GM21717 (cell line): Measurements from ENCODE around the gene CPED1.
A peak's percentile ranks its signal among the peaks of the same experiment; 100 is the strongest.
"Not testable (repeated sequence)": the region's sequence is repeated elsewhere in the genome, so short reads cannot be mapped to it uniquely, and the experiment has no call there.

Experiments used
- ATAC-seq: cut with Tn5 transposase; IDR thresholded peaks from one replicate; pipeline ENCODE4 v1.9.1; 2021; ENCODE audit warnings: mild to moderate bottlenecking, moderate library complexity; ENCODE audit not compliant: unreplicated experiment

Gene CPED1

DNA sequence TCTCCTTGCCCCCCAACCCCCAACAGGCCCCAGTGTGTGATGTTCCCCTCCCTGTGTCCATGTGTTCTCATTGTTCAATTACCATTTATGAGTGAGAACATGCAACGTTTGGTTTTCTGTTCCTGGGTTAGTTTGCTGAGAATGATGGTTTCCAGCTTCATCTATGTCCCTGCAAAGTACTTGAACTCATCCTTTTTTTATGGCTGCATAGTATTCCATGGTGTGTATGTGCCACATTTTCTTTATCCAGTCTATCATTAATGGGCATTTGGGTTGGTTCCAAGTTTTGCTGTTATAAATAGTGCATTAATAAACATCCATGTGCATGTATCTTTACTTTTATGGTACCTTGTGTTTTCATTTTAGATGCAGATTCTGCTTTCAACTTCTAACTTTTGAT lies 136.9 kb downstream of the CPED1 start:
- not testable (repeated sequence) for ATAC-seq

- ATAC-seq = no peak
These were observed 137.7 kb downstream of the CPED1 start for GRCh38 chr7:121126201-121126600.

DNA sequence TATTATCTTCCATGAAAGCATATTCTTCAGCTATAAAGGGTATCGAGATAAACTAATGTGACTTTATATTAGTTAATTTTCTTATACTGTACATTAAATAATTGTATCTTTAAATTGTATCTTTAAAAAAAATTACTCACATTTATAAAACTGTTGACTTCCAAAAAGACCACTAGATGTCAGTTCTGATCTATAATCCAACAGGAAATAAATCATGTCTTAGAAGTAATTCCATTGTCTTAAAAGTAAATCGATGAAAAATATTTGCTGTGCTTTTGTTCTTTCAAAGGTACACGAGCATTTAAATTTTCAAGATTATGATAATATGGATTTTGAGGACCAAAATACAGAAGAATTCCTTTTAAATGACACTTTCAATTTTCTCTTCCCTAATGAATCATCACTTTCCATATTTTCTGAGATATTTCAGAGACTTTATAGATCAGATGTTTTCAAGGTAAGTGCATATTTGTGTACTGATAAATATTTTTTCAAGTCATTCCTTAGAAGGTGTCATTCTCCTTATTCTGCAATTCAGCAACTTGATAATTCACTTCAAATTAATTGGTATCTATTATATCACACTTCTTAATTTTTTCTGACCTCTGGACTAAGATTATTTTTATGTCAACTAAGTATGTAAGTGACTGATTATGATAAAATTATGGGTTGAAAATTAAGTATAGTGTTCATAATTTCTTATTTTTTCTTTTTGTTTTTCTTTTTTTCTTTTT lies 138.5 kb downstream of the CPED1 start:
- no peak for ATAC-seq

- ATAC-seq = no peak
These were observed 144.4 kb downstream of the CPED1 start for GRCh38 chr7:121132940-121133339.

- no peak for ATAC-seq
These were observed 144.9 kb downstream of the CPED1 start for GRCh38 chr7:121133444-121133843.

DNA sequence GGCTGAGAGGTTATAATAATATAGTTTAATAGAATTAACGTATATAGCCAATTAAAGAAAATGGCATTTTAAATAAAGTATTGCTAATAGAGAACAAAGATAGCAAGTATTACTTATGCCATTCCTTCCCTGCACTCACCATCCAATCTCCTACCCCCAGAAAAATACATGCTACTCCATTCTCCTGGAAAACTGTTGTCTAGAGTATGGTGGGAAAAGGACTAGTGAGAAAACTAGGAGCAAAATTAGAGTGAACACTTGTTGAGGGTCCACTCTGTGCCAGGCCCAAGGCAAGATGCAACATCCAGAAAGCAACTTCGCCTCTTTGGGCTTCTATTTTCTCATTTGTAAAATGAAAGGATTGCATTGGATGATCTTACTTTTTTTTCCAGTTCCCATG lies 149.1 kb downstream of the CPED1 start:
- no peak for ATAC-seq

DNA sequence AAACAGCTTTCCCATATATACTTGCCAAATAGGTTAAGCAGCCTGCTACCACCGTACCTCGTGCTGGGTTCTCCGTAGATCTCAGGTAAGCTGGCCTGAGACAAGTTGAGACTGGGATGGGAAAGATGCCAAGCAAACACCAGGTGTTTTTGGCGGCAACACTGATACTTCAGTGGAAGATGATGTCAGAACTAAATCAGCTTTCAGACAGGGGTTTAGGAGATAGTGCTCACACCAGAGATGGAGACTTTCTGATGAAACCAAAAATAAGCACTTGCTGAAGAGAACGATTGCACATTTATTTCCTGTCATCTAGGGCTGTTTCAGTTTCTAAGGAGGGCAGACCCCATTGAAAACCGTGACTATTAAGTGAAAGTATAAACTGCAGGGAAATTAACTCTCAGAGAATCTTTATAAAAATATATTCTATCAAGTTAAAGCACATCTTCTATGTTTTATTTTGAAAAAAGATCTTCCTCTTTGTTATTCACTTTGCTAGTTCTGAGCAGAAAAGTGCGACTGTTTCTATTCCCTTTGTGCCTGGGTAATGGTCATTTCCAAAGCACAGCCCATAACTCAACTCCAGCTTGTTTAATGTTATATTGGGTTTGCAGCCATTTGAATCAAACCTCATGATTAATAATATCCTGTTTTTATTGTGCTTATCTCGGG lies 149.9 kb downstream of the CPED1 start:
- peak; percentile 100 for ATAC-seq

GRCh38 chr7:121139427-121139826 lies 150.9 kb downstream of the CPED1 start:
- no peak for ATAC-seq

DNA sequence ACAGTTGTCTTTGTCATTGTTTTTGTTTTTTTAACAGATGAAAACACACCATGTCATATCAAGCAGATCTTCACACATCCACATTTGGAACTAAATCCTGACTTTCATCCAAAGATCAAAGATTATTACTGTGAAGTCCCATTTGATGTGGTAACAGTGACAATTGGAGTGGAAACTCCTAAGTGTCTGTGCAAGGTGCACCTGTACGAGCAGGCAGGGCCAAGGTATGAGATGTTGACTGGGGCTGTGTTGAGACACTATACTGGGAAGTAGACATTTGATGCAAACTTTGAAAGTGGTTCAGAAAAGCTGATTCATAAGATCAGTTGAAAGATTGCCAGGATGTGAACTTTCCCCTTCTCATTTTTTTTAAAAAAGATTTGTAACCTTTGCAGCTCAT lies 152.3 kb downstream of the CPED1 start:
- ATAC-seq = no peak

DNA sequence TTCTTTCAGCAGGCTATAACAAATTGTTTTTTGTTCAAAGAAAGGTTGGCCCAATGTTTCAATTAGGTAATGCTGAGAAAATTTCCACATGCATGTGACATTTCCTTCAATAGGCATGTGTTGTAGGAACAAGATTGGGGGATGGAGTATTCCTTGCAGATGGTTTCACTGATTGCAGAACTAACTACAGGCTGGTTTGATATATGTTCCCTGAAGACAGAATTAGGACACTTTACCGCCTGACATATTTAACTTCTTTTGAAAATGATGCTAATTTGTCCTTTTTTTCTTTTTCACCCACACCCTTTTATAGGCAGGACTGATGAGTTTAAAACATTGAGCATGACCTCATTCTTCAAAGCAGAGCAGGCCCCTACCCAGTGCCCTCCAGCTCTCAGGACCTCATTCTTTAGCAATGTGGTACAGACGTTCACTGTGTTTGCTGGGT lies 163.3 kb downstream of the CPED1 start:
- ATAC-seq = no peak

GRCh38 chr7:121153411-121153810 lies 164.9 kb downstream of the CPED1 start:
- ATAC-seq = no peak

DNA sequence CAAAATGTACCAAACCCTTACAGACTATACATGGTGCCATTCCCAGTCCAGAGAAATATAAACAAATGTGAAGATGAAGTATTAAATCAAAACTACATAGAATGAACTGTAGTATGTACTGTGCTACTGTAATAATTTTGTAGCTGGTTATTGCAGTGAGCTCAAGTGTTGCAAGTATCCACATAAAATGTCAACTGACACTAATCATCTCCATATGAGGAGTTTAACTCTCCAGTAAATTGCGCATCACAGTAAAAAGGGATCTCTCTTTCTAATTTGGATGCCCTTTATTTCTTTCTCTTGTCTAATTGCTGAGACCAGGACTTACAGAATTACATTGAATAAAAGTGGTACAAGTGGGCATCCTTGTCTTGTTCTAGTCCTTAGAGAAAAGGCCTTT lies 165.5 kb downstream of the CPED1 start:
- no peak for ATAC-seq

GRCh38 chr7:121156825-121157224 lies 168.3 kb downstream of the CPED1 start:
- no peak for ATAC-seq

GRCh38 chr7:121157341-121157751 lies 168.8 kb downstream of the CPED1 start:
- no peak for ATAC-seq

DNA sequence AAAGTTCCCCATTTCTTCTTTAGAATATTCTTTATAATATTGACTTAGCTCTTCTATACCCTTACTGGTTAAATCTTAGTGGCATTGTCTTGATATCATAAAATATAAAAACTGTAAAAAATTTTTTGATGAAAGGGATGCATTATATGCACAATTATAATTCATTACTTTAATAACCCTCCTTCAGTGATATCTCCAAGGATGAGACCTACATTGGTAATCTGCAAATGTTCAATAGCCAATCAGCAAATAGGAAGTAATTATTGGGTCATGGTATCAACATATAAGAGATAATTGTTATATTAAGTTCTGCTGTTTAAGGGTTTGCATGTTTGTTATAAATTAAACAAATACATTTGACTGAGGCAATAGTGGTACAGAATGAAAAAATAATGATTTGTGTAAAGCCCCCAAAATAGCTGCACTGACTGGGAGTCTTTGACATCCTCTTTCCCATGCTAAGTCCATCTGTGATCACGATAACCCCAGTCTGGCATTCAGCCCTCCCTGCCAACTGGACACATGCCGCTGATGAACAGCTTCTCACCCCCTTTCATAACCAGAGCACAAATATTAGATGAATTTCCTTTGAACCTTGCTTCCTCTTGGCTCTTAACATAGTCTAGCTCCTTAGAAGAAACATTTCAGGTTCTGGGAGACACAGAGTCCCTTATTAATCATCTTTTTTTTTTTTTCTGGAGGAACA lies 169.5 kb downstream of the CPED1 start:
- ATAC-seq = no peak

DNA sequence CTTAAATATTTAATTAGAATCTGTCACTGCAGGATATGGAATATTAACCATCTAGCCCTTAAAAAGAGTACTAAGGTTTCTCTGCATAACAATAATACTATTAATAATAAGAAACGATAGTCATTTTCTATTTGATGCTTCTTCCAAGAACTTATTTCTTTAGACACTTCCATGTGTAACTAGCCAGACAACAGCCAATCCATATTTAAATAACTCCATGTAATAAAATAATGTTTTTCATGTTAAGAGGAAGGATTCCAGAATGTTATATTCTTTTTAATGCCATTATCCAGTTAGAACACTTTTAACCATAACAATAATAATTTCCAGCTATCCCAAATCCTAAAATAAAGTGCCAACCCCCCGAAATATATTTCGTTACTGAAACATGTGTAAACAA lies 170.2 kb downstream of the CPED1 start:
- no peak for ATAC-seq

DNA sequence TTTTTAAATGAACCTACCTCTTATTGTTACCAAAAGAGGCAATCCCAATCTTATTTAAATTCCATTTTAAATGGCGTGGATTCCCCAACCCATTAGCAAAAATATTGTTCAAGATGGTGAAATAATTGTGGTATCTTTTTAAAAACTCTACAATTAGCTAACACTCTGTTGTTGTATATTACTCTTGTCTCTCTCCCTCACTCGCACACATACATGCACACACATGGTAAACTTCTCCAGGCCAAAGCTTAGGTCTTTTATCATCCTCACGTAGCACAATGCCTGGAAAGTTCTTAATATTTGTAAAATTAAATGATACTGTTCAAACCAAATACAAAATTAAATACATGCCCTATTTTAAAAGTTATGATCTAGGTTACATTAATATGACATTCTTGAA lies 171.0 kb downstream of the CPED1 start:
- ATAC-seq = no peak

DNA sequence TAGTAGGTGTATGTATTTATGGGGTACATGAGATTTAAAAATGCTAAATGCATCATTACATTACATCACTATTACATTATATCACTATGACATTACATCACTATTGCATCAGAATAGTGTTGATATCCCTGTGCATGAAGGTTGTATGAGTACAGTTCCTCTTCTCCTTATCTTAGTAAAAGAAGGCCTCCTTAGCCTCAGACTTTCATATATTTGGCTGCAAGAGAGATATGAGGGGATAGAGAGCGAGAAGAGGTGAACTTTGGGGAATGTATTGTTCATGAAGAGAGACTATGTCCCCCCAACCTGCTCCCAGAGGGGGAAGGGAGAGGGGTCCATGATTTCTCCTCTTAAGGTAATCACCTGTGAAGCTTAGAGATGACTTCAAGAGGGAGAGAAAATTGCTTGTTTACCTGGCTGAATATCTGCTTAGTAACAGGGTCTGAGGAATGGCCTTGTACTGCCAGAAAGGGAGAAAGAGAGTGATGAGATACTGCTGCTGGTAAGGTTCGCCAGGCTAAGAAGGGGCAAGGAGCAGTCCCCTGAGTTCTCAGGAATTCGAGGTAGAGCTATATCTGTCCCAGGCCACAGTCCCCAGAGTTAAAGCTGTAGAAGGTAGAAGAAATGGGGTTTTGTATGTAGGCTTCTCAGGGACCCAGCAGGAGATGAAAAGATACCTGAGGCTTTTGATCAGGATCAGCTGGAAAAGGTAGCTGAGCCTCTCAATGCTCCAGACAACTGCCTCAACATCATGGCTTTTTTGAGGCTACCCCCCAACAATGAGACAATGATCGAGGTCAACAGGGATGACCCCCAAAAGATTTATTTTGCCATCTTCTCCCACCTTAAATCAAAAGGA lies 171.9 kb downstream of the CPED1 start:
- no peak for ATAC-seq

DNA sequence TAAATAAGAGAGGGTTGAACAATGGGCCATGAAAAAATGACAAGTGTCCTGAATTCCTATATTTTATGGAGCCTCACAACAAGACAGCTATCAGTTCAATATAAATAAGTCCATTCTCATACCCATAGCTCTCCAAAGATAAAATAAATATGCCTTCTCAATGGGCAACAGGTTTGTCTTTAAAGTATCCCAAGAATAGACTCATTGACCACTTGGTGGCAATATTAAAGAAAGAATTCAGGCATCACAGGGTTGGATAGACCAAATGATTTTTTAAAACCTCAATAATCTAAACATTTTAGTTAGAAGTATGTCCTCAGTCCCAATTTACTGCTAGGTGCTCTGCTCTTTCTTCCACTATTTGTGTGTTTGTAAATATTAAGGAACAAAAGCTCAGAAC lies 175.2 kb downstream of the CPED1 start:
- ATAC-seq = no peak

GRCh38 chr7:121164247-121164646 lies 175.7 kb downstream of the CPED1 start:
- ATAC-seq = no peak

DNA sequence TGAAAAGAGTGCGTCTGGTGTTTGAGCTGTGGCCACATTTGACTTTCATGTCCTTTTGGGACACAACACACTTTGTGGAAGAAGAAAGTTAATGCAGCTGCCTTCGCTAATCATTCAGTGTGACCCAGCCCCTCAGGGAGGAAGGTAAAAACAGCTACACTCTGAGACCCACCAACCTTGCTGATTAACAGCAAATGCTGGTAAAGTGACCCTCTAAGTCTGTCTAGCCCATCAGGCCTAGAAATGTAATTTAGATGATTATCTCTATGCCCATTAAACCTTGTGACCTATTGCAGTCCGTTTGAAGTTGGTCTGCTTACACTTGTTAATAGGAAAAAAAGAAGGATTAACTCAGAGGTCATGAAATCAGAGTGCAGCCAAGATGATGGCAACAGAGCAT lies 178.4 kb downstream of the CPED1 start:
- no peak for ATAC-seq
